ENCODE results near the gene GATD1.

GRCh38 chr11:821512-822371, 44.5 kb upstream of the GATD1 start:
- TF ChIP-seq CSRNP3 (CRISPR knock-in tag; IDR thresholded peaks at IDR 0.05) = no peak
- no peak for TF ChIP-seq ZNF70 (CRISPR knock-in tag; IDR thresholded peaks at IDR 0.05)
- TF ChIP-seq ESRRG (CRISPR knock-in tag; IDR thresholded peaks at IDR 0.05) = no peak
- no peak for TF ChIP-seq BACH2 (CRISPR knock-in tag; IDR thresholded peaks at IDR 0.05; ENCODE audit: borderline replicate concordance)
- TF ChIP-seq SNAI2 (CRISPR knock-in tag; IDR thresholded peaks at IDR 0.05) = no peak
- no peak for TF ChIP-seq GLIS3 (CRISPR knock-in tag; IDR thresholded peaks at IDR 0.05)
- no peak for TF ChIP-seq TSHZ2 (CRISPR knock-in tag; IDR thresholded peaks at IDR 0.05)

All from SK-N-SH treated with all-trans-retinoic acid at 6 μM for 48 hours (cell line).